ENCODE data around the gene SHPK.
"Not testable (repeated sequence)": the region's sequence is repeated elsewhere in the genome, so short reads cannot be mapped to it uniquely, and the experiment has no call there.

SHPK gene

GRCh38 chr17:3565143-3565542 is 70.9 kb downstream of the SHPK start:
- no peak for DNase-seq (ENCODE audit: low spot score)
- TF ChIP-seq CTCF (IDR thresholded peaks at IDR 0.05; ENCODE audit: extremely low read depth, insufficient read depth, missing control alignments), result no peak
- in situ Hi-C loops (cut with MboI; ENCODE audit: low pct_unique_long_range_greater_than_20kb, low sequenced_read_pairs, unreplicated experiment), result no loop called here

GRCh38 chr17:3564241-3564640 is 71.8 kb downstream of the SHPK start:
- in situ Hi-C loops (cut with MboI; ENCODE audit: low pct_unique_long_range_greater_than_20kb, low sequenced_read_pairs, unreplicated experiment); DNase-seq (ENCODE audit: low spot score): not testable (repeated sequence)

GRCh38 chr17:3559270-3559645 is 76.8 kb downstream of the SHPK start:
- in situ Hi-C loops (cut with MboI; ENCODE audit: low pct_unique_long_range_greater_than_20kb, low sequenced_read_pairs, unreplicated experiment), result no loop called here
- TF ChIP-seq CTCF (IDR thresholded peaks at IDR 0.05; ENCODE audit: extremely low read depth, insufficient read depth, missing control alignments), result no peak

GRCh38 chr17:3558603-3559269 is 77.3 kb downstream of the SHPK start:
- TF ChIP-seq CTCF (IDR thresholded peaks at IDR 0.05; ENCODE audit: extremely low read depth, insufficient read depth, missing control alignments), result no peak
- DNase-seq (ENCODE audit: low spot score), result peak; percentile 91
- in situ Hi-C loops (cut with MboI; ENCODE audit: low pct_unique_long_range_greater_than_20kb, low sequenced_read_pairs, unreplicated experiment), result no loop called here

More at GRCh38 chr17:3559270-3559645, 76.8 kb downstream of the SHPK start:
- DNase-seq (ENCODE audit: low spot score), result no peak
